Keratinocyte (primary cell): Measurements from ENCODE around the gene AOPEP. TPM values are rescaled to one million over a fixed set of nuclear protein-coding genes. Genes with fewer than 3 reads are reported as not detected.

ENCODE experiments used
- DNase-seq: peaks from one replicate; pipeline ENCODE4 v3.0.0-alpha.2; 2011; ENCODE audit warnings: low read depth, missing footprints, low spot score
- FAIRE-seq: peaks from 2 replicates; lab custom pipeline; 2011; peaks lifted over from hg19 to GRCh38; lab: Jason Lieb, UNC
- H2AFZ ChIP-seq: 2 replicates; pipeline ENCODE4 v1.6.0; 2012; ENCODE audit warnings: low read length, control low read depth, inconsistent platforms; ENCODE audit not compliant: control insufficient read depth
- H3K27ac ChIP-seq: 2 replicates; pipeline ENCODE4 v1.5.1; 2011; ENCODE audit warnings: low read length; ENCODE audit not compliant: control insufficient read depth, insufficient read depth
- H3K27me3 ChIP-seq: 3 replicates; pipeline ENCODE4 v1.6.0; 2011; ENCODE audit warnings: low read length; ENCODE audit not compliant: control insufficient read depth, insufficient read depth; ENCODE audit errors: extremely low read depth
- H3K36me3 ChIP-seq, 2 experiments: 2 replicates in 1 of 2; 3 replicates in 1 of 2; pipeline ENCODE4 v1.5.1; 2011; ENCODE audit warnings: low read length in 2 of 2, mild to moderate bottlenecking in 1 of 2; ENCODE audit not compliant: control insufficient read depth in 2 of 2, insufficient read depth in 2 of 2; ENCODE audit errors: extremely low read depth in 1 of 2
- H3K4me1 ChIP-seq: 3 replicates; pipeline ENCODE4 v1.5.1; 2011; ENCODE audit warnings: low read length; ENCODE audit not compliant: control insufficient read depth, insufficient read depth; ENCODE audit errors: extremely low read depth
- H3K4me2 ChIP-seq: 3 replicates; pipeline ENCODE4 v1.6.0; 2011; ENCODE audit warnings: low read depth, low read length; ENCODE audit not compliant: control insufficient read depth, insufficient read depth; ENCODE audit errors: extremely low read depth
- H3K4me3 ChIP-seq, 3 experiments: fragments of 200-600 bp in 1 of 3; sonication (generic) in 1 of 3; 2 replicates in 2 of 3; 3 replicates in 1 of 3; pipeline ENCODE4 v1.5.1; 2011 to 2016; ENCODE audit warnings: low read length in 3 of 3, mild to moderate bottlenecking in 3 of 3, control low read depth in 2 of 3, inconsistent platforms in 1 of 3, low read depth in 1 of 3, mixed read lengths in 1 of 3, mixed run types in 1 of 3, moderate library complexity in 1 of 3; ENCODE audit not compliant: control insufficient read depth in 2 of 3, insufficient read depth in 2 of 3; ENCODE audit errors: extremely low read depth in 1 of 3
- H3K79me2 ChIP-seq: 2 replicates; pipeline ENCODE4 v1.6.0; 2012; ENCODE audit warnings: low read length; ENCODE audit not compliant: control insufficient read depth, insufficient read depth
- H3K9ac ChIP-seq: 3 replicates; pipeline ENCODE4 v1.6.0; 2011; ENCODE audit warnings: low read length; ENCODE audit not compliant: control insufficient read depth, insufficient read depth; ENCODE audit errors: extremely low read depth
- H3K9me1 ChIP-seq: 3 replicates; pipeline ENCODE4 v1.6.0; 2011; ENCODE audit warnings: low read length; ENCODE audit not compliant: control insufficient read depth, insufficient read depth; ENCODE audit errors: extremely low read depth
- H3K9me3 ChIP-seq: 2 replicates; pipeline ENCODE4 v1.5.1; 2012; ENCODE audit warnings: low read depth, low read length; ENCODE audit not compliant: control insufficient read depth
- H4K20me1 ChIP-seq: 3 replicates; pipeline ENCODE4 v1.6.0; 2011; ENCODE audit warnings: low read length; ENCODE audit not compliant: control insufficient read depth, insufficient read depth; ENCODE audit errors: extremely low read depth
- EZH2 ChIP-seq: IDR thresholded peaks from one replicate; pipeline ENCODE4 v1.6.1; 2012; ENCODE audit warnings: inconsistent platforms, mild to moderate bottlenecking, low read length, moderate library complexity
- dilution Hi-C: fragments of 300-500 bp; cut with MboI; formaldehyde crosslinking; loops from one replicate; pipeline ENCODE4 v1.7.0; 2020; ENCODE audit warnings: low sequenced_read_pairs; ENCODE audit not compliant: extremely low pct_ligation_motif_present
- polyA plus RNA-seq, 5 experiments: library from polyadenylated mRNA; depleted of rRNA in 3 of 5; stranded (reverse) in 3 of 5; stranded (forward) in 1 of 5; unstranded in 1 of 5; fragments of >200 nt; gene quantifications; 1 replicate in 1 of 5; 2 replicates in 3 of 5; 3 replicates in 1 of 5; pipeline versions ENCODE4 v1.2.1 to v1.2.3, GENCODE V29; 2011 to 2012; ENCODE audit warnings: missing spikeins in 2 of 5, low read depth in 1 of 5, low replicate concordance in 1 of 5
- TF ChIP-seq, protein P1 (sequence below), 3 experiments: IDR thresholded peaks in 1 of 3; conservative IDR thresholded peaks in 1 of 3; optimal IDR thresholded peaks in 1 of 3; 2 replicates in 2 of 3; 3 replicates in 1 of 3; pipeline versions ENCODE3 to v1.5.1; 2011; ENCODE audit warnings: low read length in 3 of 3, mild to moderate bottlenecking in 3 of 3, moderate library complexity in 2 of 3, control low read depth in 1 of 3, inconsistent platforms in 1 of 3; ENCODE audit not compliant: insufficient read depth in 2 of 3; ENCODE audit errors: extremely low read depth in 1 of 3

The AOPEP gene
- polyA plus RNA-seq, 1 donor (not counting 4 experiments of a cell fraction or from before 2014, with no cell fraction given) = 27.0 TPM

- peaks cover 70% of the 10 kb centered on the region for H3K4me1 ChIP-seq
- H3K79me2 ChIP-seq = no peaks in the 10 kb centered on the region
- dilution Hi-C loops = no loop called here
Measured at GRCh38 chr9:94801234-94801633, 74.7 kb downstream of the AOPEP start.

DNA sequence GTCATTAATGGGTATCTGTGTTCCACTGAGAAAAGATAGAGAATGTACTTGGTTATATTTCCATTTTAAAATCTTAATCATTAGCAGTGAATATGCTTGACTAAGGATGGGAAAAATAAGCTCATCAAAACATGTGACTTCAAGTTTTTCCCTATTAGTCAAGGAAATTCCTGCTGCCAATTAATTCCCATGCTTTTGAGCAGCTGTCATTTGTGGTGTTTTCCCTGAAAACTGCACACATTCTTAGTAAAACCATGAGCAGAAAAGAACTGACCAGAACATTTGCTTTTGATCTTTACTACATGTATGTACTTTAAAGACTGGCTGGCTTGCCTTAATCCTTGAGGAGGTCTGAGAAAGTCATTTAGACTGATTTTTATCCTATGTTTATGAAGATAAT, 75.2 kb downstream of the AOPEP start:
- Histone ChIP-seq H3K4me3 (no peak overlapping the region), H3K4me1 (peaks cover 75% of the 10 kb centered on the region), H3K9me1 (no peaks in the 10 kb centered on the region), H3K9me3 (no peaks in the 10 kb centered on the region), H3K9ac (no peak overlapping the region), H3K79me2 (no peaks in the 10 kb centered on the region), H3K36me3 (peaks cover 2 to 9% of the 10 kb centered on the region in 2 experiments), H3K4me2 (peak overlapping the region; percentile 0), H3K27ac (peak overlapping the region; percentile 85), H4K20me1 (no peaks in the 10 kb centered on the region), H3K27me3 (no peaks in the 10 kb centered on the region), H2AFZ (no peak overlapping the region)
- DNase-seq (no peak), FAIRE-seq (no peak)
- dilution Hi-C loops = no loop called here
- TF ChIP-seq EZH2 = no peak
- TF ChIP-seq, protein P1, sequence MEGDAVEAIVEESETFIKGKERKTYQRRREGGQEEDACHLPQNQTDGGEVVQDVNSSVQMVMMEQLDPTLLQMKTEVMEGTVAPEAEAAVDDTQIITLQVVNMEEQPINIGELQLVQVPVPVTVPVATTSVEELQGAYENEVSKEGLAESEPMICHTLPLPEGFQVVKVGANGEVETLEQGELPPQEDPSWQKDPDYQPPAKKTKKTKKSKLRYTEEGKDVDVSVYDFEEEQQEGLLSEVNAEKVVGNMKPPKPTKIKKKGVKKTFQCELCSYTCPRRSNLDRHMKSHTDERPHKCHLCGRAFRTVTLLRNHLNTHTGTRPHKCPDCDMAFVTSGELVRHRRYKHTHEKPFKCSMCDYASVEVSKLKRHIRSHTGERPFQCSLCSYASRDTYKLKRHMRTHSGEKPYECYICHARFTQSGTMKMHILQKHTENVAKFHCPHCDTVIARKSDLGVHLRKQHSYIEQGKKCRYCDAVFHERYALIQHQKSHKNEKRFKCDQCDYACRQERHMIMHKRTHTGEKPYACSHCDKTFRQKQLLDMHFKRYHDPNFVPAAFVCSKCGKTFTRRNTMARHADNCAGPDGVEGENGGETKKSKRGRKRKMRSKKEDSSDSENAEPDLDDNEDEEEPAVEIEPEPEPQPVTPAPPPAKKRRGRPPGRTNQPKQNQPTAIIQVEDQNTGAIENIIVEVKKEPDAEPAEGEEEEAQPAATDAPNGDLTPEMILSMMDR (optimal IDR thresholded peaks at IDR 0.05 in 1 of 3, IDR thresholded peaks at IDR 0.05 in 1 of 3, conservative IDR thresholded peaks at IDR 0.05 in 1 of 3; ENCODE audit: extremely low read depth in 1 of 3, insufficient read depth in 2 of 3, low read length in 3 of 3) = no peak

More at GRCh38 chr9:94801234-94801633, 74.7 kb downstream of the AOPEP start:
- no peak for TF ChIP-seq EZH2
- TF ChIP-seq, protein P1 (optimal IDR thresholded peaks at IDR 0.05 in 1 of 3, IDR thresholded peaks at IDR 0.05 in 1 of 3, conservative IDR thresholded peaks at IDR 0.05 in 1 of 3; ENCODE audit: extremely low read depth in 1 of 3, insufficient read depth in 2 of 3, low read length in 3 of 3) = no peak
- peak overlapping the region; percentile 0 for H3K4me2 ChIP-seq
- H3K9me3 ChIP-seq = no peaks in the 10 kb centered on the region
- H3K36me3 ChIP-seq = peaks cover 2 to 9% of the 10 kb centered on the region in 2 experiments
- H3K9ac ChIP-seq = no peak overlapping the region
- H3K27me3 ChIP-seq = no peaks in the 10 kb centered on the region
- H3K4me3 ChIP-seq = no peak overlapping the region
- no peaks in the 10 kb centered on the region for H3K9me1 ChIP-seq
- DNase-seq = no peak
- H4K20me1 ChIP-seq = no peaks in the 10 kb centered on the region
- FAIRE-seq = no peak
- H3K27ac ChIP-seq = peak overlapping the region; percentile 85
- H2AFZ ChIP-seq = no peak overlapping the region
